SK-N-SH (cell line): ENCODE data around the gene KDM2A.

ENCODE experiments used
- MXI1 ChIP-seq: IDR thresholded peaks from 2 replicates; pipeline ENCODE4 v1.6.1; 2012; ENCODE audit warnings: mild to moderate bottlenecking, low read depth, low read length, improper control_type of control experiment
- NFIC ChIP-seq: IDR thresholded peaks from 2 replicates; pipeline ENCODE4 v1.4.0; 2012; ENCODE audit warnings: borderline replicate concordance
- POLR2AphosphoS5 ChIP-seq: IDR thresholded peaks from 2 replicates; pipeline ENCODE4 v1.6.1; 2012; ENCODE audit warnings: low read depth, low read length
- RAD21 ChIP-seq: IDR thresholded peaks from 2 replicates; pipeline ENCODE4 v1.6.1; 2012; ENCODE audit warnings: mild to moderate bottlenecking, low read length
- SIN3A ChIP-seq: IDR thresholded peaks from 2 replicates; pipeline ENCODE4 v1.6.1; 2012; ENCODE audit warnings: low read depth, mild to moderate bottlenecking, low read length, moderate library complexity, borderline replicate concordance
- TAF1 ChIP-seq: IDR thresholded peaks from 2 replicates; pipeline ENCODE4 v1.6.1; 2012; ENCODE audit warnings: low read depth, mild to moderate bottlenecking, low read length, moderate library complexity, borderline replicate concordance
- TF ChIP-seq, protein P1 (sequence below): fragments of 200-600 bp; sonication (generic); IDR thresholded peaks from 2 replicates; pipeline ENCODE4 v1.6.1; 2017; ENCODE audit warnings: antibody characterized with exemption, mild to moderate bottlenecking, moderate library complexity
- TF ChIP-seq, protein P2 (sequence below): IDR thresholded peaks from 2 replicates; pipeline ENCODE4 v1.4.0; 2012; ENCODE audit warnings: low read depth, borderline replicate concordance

GRCh38 chr11:67298786-67299185, 179.7 kb downstream of the KDM2A start:
- TF ChIP-seq SIN3A: no peak
- TF ChIP-seq, protein P1, sequence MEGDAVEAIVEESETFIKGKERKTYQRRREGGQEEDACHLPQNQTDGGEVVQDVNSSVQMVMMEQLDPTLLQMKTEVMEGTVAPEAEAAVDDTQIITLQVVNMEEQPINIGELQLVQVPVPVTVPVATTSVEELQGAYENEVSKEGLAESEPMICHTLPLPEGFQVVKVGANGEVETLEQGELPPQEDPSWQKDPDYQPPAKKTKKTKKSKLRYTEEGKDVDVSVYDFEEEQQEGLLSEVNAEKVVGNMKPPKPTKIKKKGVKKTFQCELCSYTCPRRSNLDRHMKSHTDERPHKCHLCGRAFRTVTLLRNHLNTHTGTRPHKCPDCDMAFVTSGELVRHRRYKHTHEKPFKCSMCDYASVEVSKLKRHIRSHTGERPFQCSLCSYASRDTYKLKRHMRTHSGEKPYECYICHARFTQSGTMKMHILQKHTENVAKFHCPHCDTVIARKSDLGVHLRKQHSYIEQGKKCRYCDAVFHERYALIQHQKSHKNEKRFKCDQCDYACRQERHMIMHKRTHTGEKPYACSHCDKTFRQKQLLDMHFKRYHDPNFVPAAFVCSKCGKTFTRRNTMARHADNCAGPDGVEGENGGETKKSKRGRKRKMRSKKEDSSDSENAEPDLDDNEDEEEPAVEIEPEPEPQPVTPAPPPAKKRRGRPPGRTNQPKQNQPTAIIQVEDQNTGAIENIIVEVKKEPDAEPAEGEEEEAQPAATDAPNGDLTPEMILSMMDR: no peak
- TF ChIP-seq TAF1: no peak
- TF ChIP-seq RAD21: no peak
- no peak for TF ChIP-seq NFIC
- TF ChIP-seq, protein P2, sequence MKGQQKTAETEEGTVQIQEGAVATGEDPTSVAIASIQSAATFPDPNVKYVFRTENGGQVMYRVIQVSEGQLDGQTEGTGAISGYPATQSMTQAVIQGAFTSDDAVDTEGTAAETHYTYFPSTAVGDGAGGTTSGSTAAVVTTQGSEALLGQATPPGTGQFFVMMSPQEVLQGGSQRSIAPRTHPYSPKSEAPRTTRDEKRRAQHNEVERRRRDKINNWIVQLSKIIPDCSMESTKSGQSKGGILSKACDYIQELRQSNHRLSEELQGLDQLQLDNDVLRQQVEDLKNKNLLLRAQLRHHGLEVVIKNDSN: no peak
- no peak for TF ChIP-seq POLR2AphosphoS5
- TF ChIP-seq MXI1: no peak
